Measurements from ENCODE around the gene UBASH3B.

UBASH3B gene

DNA sequence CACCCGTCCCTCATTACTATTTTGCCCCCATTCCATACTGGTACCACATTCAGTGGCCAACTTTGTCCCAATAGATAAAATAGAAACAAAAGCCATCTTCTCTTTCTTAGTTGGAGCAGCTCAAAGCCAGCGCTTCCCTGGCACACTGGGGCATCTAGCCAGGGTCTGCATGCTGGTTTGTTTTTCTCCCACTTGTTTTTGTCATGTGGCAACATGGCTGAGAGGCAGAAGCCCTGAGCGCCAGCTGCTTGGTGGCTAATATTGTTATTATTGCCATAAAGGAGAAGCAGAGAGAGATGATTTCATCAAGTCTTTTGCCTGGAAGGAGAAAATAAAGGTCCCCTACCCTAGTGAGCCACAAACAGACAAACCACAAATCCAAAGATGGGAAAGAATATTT, 134.4 kb downstream of the UBASH3B start:
- no peak for DNase-seq

DNA sequence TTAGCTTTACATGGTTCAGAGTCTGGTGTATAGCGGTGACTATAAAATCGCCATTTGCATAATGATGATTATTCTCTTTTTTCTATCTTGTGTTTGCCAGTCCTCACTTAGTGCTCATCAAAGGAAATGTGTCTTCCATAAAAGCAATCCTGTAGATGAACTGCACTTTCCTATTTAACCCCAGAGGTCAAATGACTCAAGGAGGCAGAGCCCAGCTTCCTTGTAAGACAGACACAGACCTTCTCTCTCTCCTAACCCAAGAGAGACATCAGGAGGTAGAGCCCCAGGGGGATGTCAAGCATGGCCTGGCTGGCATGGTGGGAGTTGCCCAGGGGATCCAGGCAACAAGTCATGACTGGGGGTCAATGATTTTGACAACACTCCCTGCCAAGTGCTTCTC, 135.9 kb downstream of the UBASH3B start:
- DNase-seq: no peak

GRCh38 chr11:122791836-122792235, 136.3 kb downstream of the UBASH3B start:
- no peak for DNase-seq

DNA sequence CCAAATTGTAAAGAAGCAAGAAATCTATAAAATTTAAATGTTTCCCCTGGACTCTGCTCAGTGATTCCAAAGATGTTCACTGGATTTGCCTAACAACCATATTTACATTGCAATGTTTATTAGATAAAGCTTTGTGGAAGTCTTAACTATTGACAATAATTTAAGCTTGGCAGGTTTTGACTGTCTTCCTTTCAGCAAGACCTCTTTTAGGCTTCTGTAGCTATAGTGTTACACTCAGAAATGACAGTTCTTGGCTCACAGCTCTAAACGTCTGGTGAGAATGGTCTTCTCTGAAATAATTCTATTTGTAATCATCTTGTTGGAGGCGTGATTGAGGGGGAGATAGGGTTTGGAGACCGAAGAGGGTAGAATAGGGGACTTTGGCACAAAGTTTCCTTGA, 138.0 kb downstream of the UBASH3B start:
- no peak for DNase-seq

GRCh38 chr11:122795307-122795706, 139.8 kb downstream of the UBASH3B start:
- DNase-seq: no peak

- peak; percentile 31 for DNase-seq
Observed at GRCh38 chr11:122796128-122796717, 140.7 kb downstream of the UBASH3B start.

DNA sequence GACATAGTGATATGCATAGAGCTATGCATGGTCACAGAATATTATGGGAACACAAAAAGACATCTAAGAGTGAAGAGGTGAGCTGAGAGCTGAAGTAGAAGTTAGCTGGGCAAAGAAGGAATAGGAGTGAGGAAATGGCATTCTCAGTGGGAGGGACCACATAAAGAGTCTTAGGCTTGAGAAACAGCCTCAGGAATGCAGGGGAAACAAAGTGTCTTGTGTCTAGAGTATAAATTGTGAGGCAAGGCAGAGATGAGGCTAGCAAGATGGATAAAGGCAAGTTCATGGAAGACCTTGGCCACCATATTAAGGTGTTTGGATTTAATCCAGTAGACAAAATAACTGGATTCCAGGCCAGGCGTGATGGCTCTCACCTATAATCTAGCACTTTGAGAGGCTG, 142.1 kb downstream of the UBASH3B start:
- no peak for DNase-seq

- no peak for DNase-seq
Observed at GRCh38 chr11:122799406-122800105, 144.0 kb downstream of the UBASH3B start.

DNA sequence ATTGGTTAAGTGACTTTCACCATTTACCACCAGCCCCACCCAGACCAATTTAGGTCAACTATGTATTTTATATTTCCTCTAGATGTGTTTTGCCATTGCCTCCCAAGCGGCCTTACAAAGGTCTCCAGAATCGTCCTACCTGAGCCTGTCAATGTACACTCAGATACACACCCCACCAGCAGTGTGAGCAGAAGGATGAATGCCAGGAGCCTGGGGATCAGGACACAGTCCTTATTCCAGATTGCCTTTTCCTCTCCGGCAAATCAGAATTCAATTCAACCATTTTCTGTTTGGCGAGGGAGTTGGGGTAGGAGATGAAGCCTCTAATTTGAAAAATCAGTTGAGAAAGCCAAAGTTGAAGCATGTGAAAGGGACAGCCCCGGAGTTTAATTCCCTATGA, 147.4 kb downstream of the UBASH3B start:
- no peak for DNase-seq

GRCh38 chr11:122803306-122803705, 147.8 kb downstream of the UBASH3B start:
- no peak for DNase-seq

- DNase-seq: no peak
Observed at GRCh38 chr11:122803716-122804115, 148.2 kb downstream of the UBASH3B start.

DNA sequence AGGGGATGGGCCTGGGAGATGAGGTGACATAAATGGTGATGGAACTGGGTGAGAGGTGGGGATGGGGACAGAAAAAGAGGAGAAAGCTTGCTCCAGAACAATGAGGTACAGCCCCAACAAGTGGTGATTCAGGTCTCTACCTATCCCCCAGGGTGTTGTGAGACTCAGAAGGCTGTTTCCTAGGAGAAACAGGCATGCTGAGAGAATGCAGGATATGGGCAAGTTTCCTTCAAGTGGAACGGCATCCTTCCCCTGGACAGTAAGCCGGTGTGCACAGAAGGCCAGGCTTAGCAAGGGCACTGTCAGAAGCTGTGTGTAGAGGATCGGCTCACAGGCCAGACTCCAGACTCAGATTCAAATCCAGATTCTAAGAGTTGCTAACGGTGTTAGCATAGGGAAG, 148.6 kb downstream of the UBASH3B start:
- DNase-seq: no peak

GRCh38 chr11:122804796-122805195, 149.3 kb downstream of the UBASH3B start:
- DNase-seq: no peak

DNA sequence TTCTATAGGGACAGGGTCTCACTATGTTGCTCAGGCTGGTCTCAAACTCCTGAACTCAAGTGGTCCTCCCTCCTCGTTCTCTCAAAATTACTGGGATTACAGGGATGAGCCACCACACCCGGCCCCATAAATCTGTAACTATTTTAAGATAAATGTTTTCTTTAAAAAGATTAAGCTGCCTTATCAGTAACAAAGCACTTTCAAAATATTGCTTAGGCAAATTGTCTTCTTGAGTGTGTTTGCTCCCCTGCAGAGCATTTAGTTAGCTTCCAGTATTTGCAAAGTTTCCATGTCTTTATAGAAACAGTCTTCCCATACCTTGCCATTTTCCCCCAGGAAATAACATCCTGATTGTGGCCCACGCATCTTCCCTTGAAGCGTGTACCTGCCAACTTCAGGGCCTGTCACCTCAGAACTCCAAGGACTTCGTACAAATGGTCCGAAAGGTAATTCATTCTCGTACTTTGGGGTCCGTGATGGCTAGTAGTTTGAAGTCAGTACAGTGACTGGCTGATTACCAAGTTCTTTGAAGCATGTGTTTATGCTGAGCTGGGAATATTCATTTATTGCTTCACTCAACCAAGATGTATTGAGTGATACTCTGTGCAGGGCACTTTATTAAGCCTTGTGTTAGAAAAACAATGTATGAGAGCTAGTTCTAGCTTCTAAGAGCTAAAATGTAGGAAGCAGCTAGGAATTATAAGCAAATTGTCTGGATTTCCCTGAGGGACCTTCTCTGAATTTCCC, 152.4 kb downstream of the UBASH3B start:
- no peak for DNase-seq

DNA sequence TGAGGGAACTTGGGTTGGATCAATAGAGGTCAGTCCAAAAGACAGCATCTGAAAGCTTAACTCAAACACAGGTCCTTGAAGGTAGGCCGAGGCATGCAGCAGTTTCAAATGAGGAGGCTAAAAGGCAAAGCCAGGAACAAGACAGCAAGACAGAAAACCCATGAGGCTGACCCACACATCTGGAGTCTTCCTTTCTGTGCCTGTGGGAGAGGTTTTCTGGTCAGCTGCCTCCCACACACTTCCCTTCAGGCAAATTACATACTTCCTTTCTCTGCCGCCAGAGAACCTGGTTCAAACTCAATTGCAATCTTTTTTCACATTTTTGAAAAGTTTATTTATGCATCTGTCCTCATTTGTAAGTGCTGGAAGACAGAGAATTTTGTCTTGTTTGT, 153.0 kb downstream of the UBASH3B start:
- no peak for DNase-seq

DNA sequence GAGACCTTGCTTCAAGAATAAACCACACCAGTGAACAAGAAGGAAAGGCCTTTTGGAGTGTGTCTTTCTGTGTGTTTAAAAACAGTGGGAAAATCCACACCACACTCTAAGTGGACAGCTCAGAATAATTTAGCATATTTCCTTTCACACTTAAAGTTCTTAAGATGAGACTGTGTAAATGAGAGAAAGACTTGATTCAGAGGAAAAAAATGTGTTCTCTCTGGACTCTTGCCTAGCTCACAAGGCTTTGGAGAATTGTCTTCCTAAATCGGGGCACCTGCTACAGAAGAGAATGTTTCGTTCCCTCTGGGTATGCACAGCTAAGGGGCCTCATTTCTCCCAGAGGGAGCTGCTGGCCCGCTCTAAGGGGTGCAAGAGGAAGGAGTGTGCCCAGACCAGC, 154.3 kb downstream of the UBASH3B start:
- no peak for DNase-seq

DNA sequence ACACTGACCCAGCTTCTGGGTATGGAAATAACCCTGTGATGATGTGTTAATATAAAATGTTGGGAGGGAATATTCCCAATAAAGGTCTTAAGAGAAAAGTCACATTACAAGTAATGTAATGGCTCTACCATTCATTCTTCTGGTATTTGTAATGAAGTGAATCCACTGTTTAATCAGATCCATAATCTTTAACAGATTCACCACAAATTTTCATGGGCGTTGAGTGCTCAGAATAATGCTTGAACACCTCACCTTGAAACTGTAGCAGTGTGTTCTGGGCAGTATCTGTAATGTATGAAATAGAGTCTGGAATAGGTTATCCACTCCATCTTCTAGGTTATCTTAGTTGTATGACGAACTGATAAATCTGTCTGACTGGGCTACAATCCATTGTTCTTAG, 156.2 kb downstream of the UBASH3B start:
- DNase-seq: no peak

GRCh38 chr11:122812638-122813037, 157.1 kb downstream of the UBASH3B start:
- no peak for DNase-seq

GRCh38 chr11:122813176-122813893, 157.8 kb downstream of the UBASH3B start:
- no peak for DNase-seq

GRCh38 chr11:122813894-122814270, 158.4 kb downstream of the UBASH3B start:
- DNase-seq: no peak

GRCh38 chr11:122814401-122814800, 158.9 kb downstream of the UBASH3B start:
- DNase-seq: no peak

DNA sequence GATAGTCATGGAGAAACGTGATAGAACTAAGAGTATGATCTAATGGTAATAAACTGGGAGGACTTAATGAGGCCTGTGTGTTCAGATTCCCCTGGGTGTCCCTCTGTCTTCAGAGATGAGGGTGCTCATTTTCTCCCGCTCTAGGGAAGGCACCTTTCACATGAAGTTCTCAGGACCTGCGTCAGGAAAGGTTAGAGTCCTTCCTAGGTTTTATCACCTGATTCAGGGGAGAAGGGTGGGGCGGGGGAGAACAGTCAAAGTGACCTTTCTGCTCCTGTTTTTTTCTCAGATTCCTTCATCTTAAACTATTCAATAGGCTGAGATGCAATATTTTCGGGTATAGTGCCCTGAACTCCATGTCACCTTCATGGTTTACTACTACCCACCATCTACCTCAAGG, 160.4 kb downstream of the UBASH3B start:
- DNase-seq: no peak

GRCh38 chr11:122816761-122817520, 161.4 kb downstream of the UBASH3B start:
- peak; percentile 9 for DNase-seq
